NCI-H146 treated with DMSO at 0.1 percent for 48 hours (cell line): Measurements from ENCODE around the gene SHROOM3.

Experiments used
- DNase-seq: peaks from one replicate; lab custom pipeline; 2025; ENCODE audit not compliant: unreplicated experiment; lab: John Stamatoyannopoulos, UW

Gene SHROOM3

DNA sequence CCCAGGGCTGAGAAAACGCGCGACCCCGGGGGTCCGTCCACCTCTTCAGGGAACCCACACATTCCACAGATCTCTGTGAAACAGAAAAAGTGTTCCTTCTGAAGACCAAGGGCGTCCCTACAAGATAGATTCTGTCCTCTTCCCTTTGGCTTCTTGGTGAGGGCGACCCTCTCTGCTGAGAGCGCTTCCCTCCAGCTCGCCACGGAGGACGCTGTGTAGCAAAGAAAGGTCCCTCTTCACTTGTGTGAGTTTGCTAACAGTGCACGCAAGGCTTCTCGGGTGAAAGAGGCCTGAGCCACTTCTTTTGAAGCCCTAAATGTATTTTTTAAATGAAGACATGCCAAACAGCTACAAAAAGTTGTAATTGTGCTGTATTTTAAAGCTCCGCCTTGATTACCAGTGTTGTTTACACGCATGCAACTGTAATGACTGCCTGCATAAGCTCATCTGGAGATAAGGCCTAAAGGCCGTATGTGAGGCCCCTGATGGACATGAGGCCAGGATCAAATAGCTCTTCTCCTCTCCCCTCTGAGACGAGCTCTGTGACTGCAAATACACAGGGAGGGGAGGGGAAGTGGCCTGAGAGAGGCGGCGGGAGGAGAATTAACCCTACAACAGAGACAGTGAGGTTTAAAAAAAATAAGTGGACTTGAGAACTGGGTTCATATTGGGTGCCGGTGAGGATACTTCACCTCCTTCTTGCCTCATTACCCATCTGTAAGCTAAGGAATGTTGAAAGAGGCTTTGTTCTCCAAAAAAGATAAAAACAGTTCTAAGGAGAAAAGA, 367.4 kb downstream of the SHROOM3 start:
- no peak for DNase-seq

- DNase-seq = peak; percentile 64
These were observed 368.5 kb downstream of the SHROOM3 start for GRCh38 chr4:76803522-76803921.

DNA sequence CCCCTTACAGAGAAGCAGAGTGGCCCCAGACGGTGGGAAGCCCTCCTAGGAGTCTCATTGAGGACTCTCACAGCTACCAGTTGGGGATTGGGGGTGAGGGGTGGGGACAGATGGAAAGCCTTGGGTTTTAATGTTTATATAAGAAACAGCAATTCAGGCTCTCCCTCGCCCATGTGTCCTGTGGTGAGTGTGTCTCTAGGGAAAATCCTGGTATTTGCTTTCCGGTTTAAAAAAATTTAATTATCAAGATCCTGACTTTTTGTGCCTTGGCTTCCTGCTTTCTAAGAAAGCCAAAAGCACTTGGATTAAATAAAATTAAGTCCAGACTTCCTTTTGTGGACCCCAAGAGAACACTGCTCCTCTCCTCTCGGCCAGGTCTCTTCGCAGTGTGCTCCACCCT, 369.1 kb downstream of the SHROOM3 start:
- DNase-seq = no peak

- DNase-seq = no peak
These were observed 371.3 kb downstream of the SHROOM3 start for GRCh38 chr4:76806346-76806745.

DNA sequence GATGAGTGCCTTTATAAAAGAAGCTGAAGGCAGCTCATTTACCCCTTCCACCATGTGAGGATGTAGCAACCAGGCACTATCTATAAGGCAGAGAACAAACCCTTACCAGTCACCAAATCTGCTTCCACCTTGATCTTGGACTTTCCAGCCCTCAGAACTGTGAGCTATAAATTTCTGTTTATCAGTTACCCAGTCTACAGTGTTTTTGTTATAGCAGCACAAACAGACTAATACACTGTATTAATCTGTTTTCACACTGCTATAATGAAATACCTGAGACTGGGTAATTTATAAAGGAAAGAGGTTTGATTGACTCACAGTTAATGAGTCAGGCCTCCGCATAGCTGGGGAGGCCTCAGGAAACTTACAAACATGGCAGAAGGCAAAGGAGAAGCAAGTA, 371.7 kb downstream of the SHROOM3 start:
- no peak for DNase-seq

- no peak for DNase-seq
These were observed 374.7 kb downstream of the SHROOM3 start for GRCh38 chr4:76809594-76810305.

- DNase-seq = no peak
These were observed 376.8 kb downstream of the SHROOM3 start for GRCh38 chr4:76811604-76812412.

GRCh38 chr4:76813070-76813469, 378.0 kb downstream of the SHROOM3 start:
- no peak for DNase-seq

DNA sequence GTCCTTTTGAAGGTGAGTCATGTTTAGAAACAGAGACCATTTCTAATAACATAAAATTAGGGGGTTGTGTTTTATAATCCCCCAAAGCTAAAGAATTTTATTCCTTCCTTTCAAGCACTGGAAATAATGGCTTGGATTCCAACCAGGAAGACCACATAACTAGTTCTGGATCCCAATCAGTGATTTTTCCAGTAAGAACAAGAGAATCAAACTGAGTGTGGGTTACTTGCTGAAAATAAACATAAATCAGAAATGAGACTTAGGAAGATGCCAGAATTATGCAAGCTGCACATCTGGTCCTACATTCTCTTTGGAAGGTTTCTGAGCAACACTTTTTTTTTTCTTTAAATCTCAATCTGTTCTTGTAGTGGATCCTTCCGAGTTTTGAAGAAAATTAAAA, 386.6 kb downstream of the SHROOM3 start:
- no peak for DNase-seq

DNA sequence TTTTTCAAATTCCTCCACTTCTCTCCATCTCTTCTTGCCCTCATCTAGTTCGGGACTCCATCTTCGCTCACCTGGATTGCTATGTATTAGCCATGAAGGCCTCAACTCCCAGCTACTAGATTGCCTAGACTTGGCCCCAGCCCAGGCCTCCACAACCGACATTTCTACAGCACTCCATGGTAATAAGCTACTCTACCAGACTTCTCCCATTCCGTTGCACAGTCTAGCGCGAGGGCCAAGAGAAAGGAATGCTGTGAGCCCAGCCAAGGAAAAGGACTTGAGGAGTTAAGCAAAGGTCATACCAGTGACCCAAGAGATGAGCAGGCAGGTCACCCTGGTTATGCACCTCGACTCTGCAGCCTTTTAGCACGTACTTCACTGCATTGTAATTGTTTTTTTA, 387.3 kb downstream of the SHROOM3 start:
- no peak for DNase-seq

GRCh38 chr4:76823495-76823894, 388.5 kb downstream of the SHROOM3 start:
- DNase-seq = no peak

GRCh38 chr4:76830612-76830963, 395.6 kb downstream of the SHROOM3 start:
- no peak for DNase-seq

GRCh38 chr4:76830964-76831703, 396.1 kb downstream of the SHROOM3 start:
- DNase-seq = peak; percentile 27

- no peak for DNase-seq
These were observed 396.8 kb downstream of the SHROOM3 start for GRCh38 chr4:76831711-76832373.
